Chondrocyte (in vitro differentiated cells): ENCODE data around the gene PPP6R2. TPM values are rescaled to one million over a fixed set of nuclear protein-coding genes. Genes with fewer than 3 reads are reported as not detected.

Source experiments
- DNase-seq: peaks from one replicate; pipeline ENCODE4 v3.0.0; 2021; ENCODE audit warnings: mixed read lengths, low spot score
- H3K27ac Mint-ChIP-seq: one replicate; pipeline ENCODE4 v1.8.0; 2021; ENCODE audit warnings: mild to moderate bottlenecking, moderate library complexity, mixed read lengths; ENCODE audit not compliant: unreplicated experiment
- H3K27me3 Mint-ChIP-seq: 2 replicates; pipeline ENCODE4 v1.8.0; 2021; ENCODE audit warnings: low read depth, mixed read lengths
- H3K36me3 Mint-ChIP-seq: 2 replicates; pipeline ENCODE4 v1.8.0; 2021; ENCODE audit warnings: low read depth, mixed read lengths
- H3K4me1 Mint-ChIP-seq: 2 replicates; pipeline ENCODE4 v1.8.0; 2021; ENCODE audit warnings: low read depth, mild to moderate bottlenecking, mixed read lengths
- H3K4me3 Mint-ChIP-seq: one replicate; pipeline ENCODE4 v1.8.0; 2021; ENCODE audit warnings: mild to moderate bottlenecking, moderate library complexity, mixed read lengths; ENCODE audit not compliant: unreplicated experiment
- H3K9me3 Mint-ChIP-seq: 2 replicates; pipeline ENCODE4 v1.8.0; 2021; ENCODE audit warnings: low read depth, mixed read lengths
- total RNA-seq: library from RNA; stranded (reverse); gene quantifications from 3 replicates; pipeline ENCODE4 v1.2.1, GENCODE V29; 2021
- TF ChIP-seq, protein P1 (sequence below): fragments of 200-600 bp; sonication (generic); IDR thresholded peaks from 2 replicates; pipeline ENCODE4 v1.5.0; 2021; ENCODE audit warnings: antibody characterized with exemption, mild to moderate bottlenecking, moderate library complexity

Gene PPP6R2
- total RNA-seq, 1 donor from 2014 or later = 47.1 TPM

DNA sequence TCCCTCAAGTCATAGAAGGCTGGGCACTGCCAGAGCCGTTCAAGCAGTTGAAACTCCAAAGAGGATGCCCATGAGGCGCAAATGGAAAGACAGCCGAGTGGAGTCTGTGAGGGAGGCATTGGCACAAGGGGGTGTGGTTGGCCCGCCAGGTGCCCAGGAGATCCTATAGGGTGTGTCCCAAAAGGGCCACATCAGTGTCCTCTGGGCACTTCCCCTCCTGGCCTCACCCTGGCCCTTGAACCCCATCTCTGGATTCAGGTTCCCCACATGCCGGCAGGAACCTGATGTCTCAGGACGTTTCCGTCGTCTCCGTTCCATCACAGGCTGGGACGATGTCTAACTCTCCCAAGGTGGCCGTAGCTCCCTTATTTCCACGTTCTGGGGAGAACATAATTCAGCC is 77.5 kb downstream of the PPP6R2 start:
- no peak overlapping the region for H3K27ac Mint-ChIP-seq
- peaks cover 35% of the 10 kb centered on the region for H3K36me3 Mint-ChIP-seq
- no peak for DNase-seq
- no peak overlapping the region for H3K4me3 Mint-ChIP-seq
- TF ChIP-seq, protein P1, sequence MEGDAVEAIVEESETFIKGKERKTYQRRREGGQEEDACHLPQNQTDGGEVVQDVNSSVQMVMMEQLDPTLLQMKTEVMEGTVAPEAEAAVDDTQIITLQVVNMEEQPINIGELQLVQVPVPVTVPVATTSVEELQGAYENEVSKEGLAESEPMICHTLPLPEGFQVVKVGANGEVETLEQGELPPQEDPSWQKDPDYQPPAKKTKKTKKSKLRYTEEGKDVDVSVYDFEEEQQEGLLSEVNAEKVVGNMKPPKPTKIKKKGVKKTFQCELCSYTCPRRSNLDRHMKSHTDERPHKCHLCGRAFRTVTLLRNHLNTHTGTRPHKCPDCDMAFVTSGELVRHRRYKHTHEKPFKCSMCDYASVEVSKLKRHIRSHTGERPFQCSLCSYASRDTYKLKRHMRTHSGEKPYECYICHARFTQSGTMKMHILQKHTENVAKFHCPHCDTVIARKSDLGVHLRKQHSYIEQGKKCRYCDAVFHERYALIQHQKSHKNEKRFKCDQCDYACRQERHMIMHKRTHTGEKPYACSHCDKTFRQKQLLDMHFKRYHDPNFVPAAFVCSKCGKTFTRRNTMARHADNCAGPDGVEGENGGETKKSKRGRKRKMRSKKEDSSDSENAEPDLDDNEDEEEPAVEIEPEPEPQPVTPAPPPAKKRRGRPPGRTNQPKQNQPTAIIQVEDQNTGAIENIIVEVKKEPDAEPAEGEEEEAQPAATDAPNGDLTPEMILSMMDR = no peak
- H3K27me3 Mint-ChIP-seq = no peaks in the 10 kb centered on the region
- no peaks in the 10 kb centered on the region for H3K4me1 Mint-ChIP-seq
- no peaks in the 10 kb centered on the region for H3K9me3 Mint-ChIP-seq

DNA sequence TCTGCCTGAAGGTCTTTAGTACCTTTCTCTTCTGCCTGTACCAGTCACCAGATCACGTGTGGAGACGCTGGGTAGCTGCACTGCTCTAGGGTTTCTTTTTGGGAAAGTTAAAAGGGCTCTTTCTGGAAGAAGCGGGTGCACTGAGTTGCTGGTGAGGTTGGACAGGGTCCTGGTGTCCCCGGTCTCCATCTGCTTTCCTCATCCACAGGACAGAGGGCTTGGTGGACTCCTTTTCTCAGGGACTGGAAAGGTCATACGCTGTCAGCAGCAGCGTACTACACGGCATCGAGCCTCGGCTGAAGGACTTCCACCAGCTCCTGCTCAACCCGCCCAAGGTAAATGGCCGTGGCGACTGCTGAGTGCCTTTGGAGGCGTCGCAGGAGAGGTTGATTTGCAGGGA is 78.9 kb downstream of the PPP6R2 start:
- Mint-ChIP-seq H3K4me3 (no peak overlapping the region), H3K4me1 (no peaks in the 10 kb centered on the region), H3K27ac (no peak overlapping the region), H3K27me3 (no peaks in the 10 kb centered on the region), H3K9me3 (no peaks in the 10 kb centered on the region), H3K36me3 (peaks cover 35% of the 10 kb centered on the region)
- no peak for DNase-seq
- TF ChIP-seq, protein P1 = no peak

DNA sequence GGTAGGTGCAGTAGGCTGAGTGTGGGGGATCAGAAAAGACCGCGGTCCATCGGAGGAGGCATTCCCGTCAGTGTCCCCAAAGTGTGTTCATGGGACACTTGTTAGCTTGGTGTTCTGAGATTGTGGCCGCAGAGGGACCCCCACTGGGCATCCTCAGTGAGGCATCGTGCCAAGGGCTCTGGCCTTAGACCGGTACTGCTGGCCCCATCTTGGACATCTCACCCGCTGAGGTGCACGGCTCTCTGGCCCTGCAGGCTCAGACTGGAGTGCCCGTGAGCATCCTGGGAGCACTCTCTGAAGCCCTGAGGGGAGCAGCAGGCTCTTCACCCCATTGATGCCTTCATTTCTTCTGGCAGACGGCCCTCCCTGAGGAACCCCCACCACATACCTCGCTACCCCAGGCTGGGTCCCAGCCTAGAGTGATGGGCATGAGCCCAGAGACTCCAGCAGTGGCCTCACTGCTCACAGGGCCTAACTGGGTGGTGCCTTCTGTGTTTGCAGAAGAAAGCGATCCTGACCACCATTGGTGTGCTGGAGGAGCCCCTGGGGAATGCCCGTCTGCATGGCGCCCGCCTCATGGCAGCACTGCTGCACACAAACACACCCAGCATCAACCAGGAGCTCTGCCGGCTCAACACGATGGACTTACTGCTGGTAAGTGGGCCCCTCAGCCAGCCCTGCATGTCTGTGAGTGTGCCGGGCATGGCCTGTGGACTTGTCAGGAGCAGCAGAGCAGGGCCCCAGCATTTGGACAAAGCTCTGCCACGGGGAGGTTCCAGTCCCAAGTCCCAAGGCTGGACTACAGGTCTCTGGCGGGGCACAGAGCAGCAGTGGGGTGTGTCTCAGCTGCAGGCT is 80.1 kb downstream of the PPP6R2 start:
- TF ChIP-seq, protein P1 = no peak
- Mint-ChIP-seq H3K27ac (no peak overlapping the region), H3K36me3 (peaks cover 35% of the 10 kb centered on the region), H3K4me3 (no peak overlapping the region), H3K27me3 (no peaks in the 10 kb centered on the region), H3K4me1 (no peaks in the 10 kb centered on the region), H3K9me3 (no peaks in the 10 kb centered on the region)
- DNase-seq = no peak

DNA sequence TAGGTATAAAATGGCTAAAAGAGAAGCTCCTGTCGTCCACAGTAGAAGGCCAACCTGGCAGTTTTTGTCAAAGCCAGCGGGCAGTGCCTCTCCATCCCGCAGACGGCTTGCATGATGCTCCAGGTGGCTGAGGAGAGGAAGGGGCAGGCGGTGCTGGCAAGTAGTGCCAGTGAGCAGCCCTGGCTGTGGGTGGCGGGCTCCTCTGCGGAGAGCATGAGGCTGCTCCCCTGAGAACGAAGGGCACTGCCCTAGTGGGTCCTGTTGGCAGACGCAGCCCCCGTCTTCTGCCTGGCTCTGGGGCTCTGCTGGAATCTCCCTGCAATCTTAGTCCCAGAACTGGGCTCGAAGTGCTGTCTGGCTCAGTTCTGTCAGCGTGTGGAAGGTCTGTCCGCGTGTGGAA is 80.8 kb downstream of the PPP6R2 start:
- no peaks in the 10 kb centered on the region for H3K9me3 Mint-ChIP-seq
- H3K27me3 Mint-ChIP-seq = no peaks in the 10 kb centered on the region
- no peak overlapping the region for H3K4me3 Mint-ChIP-seq
- H3K36me3 Mint-ChIP-seq = peaks cover 37% of the 10 kb centered on the region
- H3K27ac Mint-ChIP-seq = no peak overlapping the region
- no peak for DNase-seq
- no peaks in the 10 kb centered on the region for H3K4me1 Mint-ChIP-seq
- TF ChIP-seq, protein P1 = no peak

DNA sequence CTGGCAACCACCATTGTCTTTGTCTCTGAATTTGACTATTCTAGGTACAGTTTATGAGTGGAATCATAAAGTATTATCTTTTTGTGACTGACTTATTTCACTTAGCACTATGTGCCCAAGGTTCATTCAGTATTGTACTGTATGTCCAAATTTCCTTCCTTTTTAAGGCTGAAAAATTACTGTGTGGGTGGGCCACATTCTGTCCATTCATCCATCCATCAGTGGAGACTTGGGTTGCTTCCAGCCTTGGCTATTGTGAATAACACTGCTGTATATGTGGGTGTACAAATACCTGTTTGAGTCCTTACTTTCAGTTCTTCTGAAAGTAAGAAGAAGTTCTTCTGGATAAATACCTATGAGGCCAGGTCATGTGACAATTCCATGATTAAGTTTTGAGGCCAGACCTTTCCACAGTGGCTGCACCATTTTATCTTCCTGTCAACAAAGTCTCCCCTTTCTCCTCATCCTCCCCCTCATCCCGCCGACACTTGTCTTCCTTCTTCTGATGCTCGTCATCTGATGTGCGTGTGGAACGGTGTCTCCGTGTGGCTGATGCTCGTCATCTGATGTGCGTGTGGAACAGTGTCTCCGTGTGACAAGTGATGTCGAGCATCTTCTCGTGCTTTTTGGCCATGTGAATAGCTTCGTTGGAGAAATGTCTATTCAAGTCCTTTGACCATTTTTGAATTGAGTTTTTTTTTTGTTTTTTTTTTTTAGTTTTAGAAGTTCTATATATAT is 82.2 kb downstream of the PPP6R2 start:
- no peaks in the 10 kb centered on the region for H3K4me1 Mint-ChIP-seq
- H3K9me3 Mint-ChIP-seq = no peaks in the 10 kb centered on the region
- DNase-seq = no peak
- TF ChIP-seq, protein P1 = no peak
- H3K4me3 Mint-ChIP-seq = no peak overlapping the region
- no peaks in the 10 kb centered on the region for H3K27me3 Mint-ChIP-seq
- H3K36me3 Mint-ChIP-seq = peaks cover 29% of the 10 kb centered on the region
- no peak overlapping the region for H3K27ac Mint-ChIP-seq
